ENCODE results near the gene CDH4. TPM values are rescaled to one million over a fixed set of nuclear protein-coding genes. Genes with fewer than 3 reads are reported as not detected.

The CDH4 gene
- total RNA-seq, 1 donor from 2014 or later = 12.1 TPM

- H3K27me3 ChIP-seq (ENCODE audit: control insufficient read depth, insufficient read depth, low read length) = no peaks in the 10 kb centered on the region
- TF ChIP-seq CTCF (IDR thresholded peaks at IDR 0.05; ENCODE audit: insufficient read depth, low read length, severe bottlenecking) = no peak
- FAIRE-seq = no peak
Measured at GRCh38 chr20:61371501-61372136, 119.6 kb downstream of the CDH4 start.

GRCh38 chr20:61372137-61373054 is 120.3 kb downstream of the CDH4 start:
- Histone ChIP-seq H3K4me3 (ENCODE audit: low read depth, low read length) (no peak overlapping the region), H3K36me3 (ENCODE audit: control insufficient read depth, insufficient read depth, low read length) (no peaks in the 10 kb centered on the region), H3K27me3 (ENCODE audit: control insufficient read depth, insufficient read depth, low read length) (no peaks in the 10 kb centered on the region)
- FAIRE-seq = peak; percentile 36
- DNase-seq (ENCODE audit: low read depth) = no peak
- no peak for TF ChIP-seq CTCF (IDR thresholded peaks at IDR 0.05; ENCODE audit: insufficient read depth, low read length, severe bottlenecking)

More at GRCh38 chr20:61371501-61372136, 119.6 kb downstream of the CDH4 start:
- no peak for DNase-seq (ENCODE audit: low read depth)
- Histone ChIP-seq H3K4me3 (ENCODE audit: low read depth, low read length) (no peak overlapping the region), H3K36me3 (ENCODE audit: control insufficient read depth, insufficient read depth, low read length) (no peaks in the 10 kb centered on the region)

- Histone ChIP-seq H3K27me3 (ENCODE audit: control insufficient read depth, insufficient read depth, low read length) (no peaks in the 10 kb centered on the region), H3K36me3 (ENCODE audit: control insufficient read depth, insufficient read depth, low read length) (no peaks in the 10 kb centered on the region), H3K4me3 (ENCODE audit: low read depth, low read length) (no peak overlapping the region)
- FAIRE-seq (no peak), DNase-seq (ENCODE audit: low read depth) (no peak)
- no peak for TF ChIP-seq CTCF (IDR thresholded peaks at IDR 0.05; ENCODE audit: insufficient read depth, low read length, severe bottlenecking)
Measured at GRCh38 chr20:61373055-61373399, 121.0 kb downstream of the CDH4 start.

- Histone ChIP-seq H3K27me3 (ENCODE audit: control insufficient read depth, insufficient read depth, low read length) (no peaks in the 10 kb centered on the region), H3K4me3 (ENCODE audit: low read depth, low read length) (no peak overlapping the region), H3K36me3 (ENCODE audit: control insufficient read depth, insufficient read depth, low read length) (no peaks in the 10 kb centered on the region)
- DNase-seq (ENCODE audit: low read depth) (no peak), FAIRE-seq (no peak)
- no peak for TF ChIP-seq CTCF (IDR thresholded peaks at IDR 0.05; ENCODE audit: insufficient read depth, low read length, severe bottlenecking)
Measured at GRCh38 chr20:61373956-61374545, 122.0 kb downstream of the CDH4 start.

- H3K4me3 ChIP-seq (ENCODE audit: low read depth, low read length) = no peak overlapping the region
- FAIRE-seq (no peak), DNase-seq (ENCODE audit: low read depth) (no peak)
- TF ChIP-seq CTCF (IDR thresholded peaks at IDR 0.05; ENCODE audit: insufficient read depth, low read length, severe bottlenecking) = no peak
- H3K36me3 ChIP-seq (ENCODE audit: control insufficient read depth, insufficient read depth, low read length) = no peaks in the 10 kb centered on the region
- H3K27me3 ChIP-seq (ENCODE audit: control insufficient read depth, insufficient read depth, low read length) = no peaks in the 10 kb centered on the region
Measured at GRCh38 chr20:61376541-61377240, 124.6 kb downstream of the CDH4 start.
